ENCODE results near the gene KCND2.

Gene KCND2

DNA sequence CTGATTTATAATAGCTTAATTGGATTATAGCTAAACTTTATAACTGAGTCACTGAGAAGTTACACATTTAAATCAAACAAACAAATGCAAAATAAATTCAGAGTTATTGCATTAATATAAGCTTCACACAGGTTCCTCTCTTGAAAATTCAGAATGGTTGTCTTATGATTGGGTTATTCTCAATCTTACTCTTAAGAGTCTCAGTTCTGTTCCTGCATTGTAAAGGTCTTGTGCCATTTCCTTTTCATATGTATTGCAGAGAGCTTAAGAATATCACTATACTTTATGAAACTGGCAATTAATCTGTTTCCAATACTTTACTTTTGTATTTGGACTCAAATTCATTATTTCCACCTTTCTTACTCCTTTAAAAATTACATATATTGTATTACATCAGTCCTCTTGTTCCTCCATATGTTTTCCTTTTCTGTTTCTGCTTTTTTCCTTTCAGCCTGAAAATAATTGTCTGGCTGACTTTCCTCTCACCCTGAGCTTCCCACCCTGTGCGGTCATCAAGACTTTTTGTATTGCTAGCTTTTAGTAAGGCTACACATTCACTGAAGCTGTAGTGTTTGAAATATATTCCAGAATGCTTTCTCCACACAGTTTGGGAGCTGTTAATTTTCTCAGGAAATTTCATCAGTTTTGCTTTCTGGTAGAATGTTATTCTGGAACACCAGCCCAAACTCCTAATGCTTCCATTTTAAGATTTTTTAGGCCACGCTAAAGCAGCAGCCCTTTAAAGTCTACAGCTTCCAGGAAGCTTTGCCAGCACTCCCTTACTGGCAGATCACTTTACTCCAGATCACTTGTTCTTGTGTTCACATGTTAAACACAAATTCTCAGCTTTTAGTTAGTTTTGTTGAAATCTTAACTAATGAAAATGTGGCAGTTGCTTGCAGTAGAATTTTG, 139.4 kb downstream of the KCND2 start:
- no peak for DNase-seq

- DNase-seq = no peak
Observed at GRCh38 chr7:120413164-120413563, 140.2 kb downstream of the KCND2 start.

DNA sequence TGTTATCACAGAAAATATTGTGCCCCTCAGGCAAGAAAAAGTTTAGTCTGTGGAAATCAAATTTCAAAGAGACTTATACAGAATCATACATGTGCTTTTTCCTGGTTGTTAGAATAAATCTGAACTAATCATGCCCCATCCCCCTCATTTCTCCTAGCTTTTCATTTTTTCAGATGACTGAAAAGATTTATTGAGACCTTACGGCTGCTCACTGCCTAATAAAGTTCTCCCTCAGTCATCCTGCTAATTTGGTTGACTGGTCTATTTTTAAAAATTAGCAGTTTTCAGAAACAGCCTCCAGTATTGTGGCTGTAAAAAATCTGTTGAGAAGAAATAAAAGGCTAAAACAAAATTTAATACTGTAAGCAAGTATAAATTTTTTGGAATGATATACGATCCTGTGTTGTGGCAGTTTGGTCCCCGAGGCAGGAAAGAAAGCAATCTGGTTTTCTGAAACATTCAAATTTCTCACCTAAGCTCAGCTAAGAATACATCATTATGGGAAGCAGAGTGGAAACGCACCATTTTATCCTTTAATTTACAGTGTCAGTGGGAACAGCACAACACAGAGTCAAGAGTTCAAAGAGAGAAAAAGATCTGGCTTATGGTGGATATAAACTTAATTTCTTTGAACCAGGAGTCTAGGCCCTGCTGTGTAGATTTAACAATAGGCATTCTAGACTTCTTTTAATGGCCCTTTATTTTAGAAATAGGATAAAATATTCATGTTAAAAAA, 144.4 kb downstream of the KCND2 start:
- no peak for DNase-seq

- no peak for DNase-seq
Observed at GRCh38 chr7:120421151-120421651, 148.2 kb downstream of the KCND2 start.

DNA sequence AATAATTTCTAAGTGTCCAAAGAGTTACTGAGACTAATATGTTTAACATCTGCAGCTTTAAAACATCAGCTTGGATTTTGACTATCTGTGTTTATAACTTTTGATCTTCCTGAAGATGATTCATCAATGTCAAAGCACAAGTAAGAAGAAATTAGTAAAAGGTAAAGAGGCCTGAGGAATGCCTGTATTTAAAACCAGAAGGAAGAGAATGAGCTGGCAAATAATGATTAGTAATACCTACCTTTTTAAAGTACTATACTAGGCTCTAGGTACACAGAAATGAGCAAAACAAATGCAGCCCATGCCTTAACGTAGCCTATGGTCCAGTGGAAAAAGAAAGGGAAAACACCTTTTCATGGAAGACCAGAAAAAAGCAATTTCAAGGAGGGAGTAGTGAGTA, 158.0 kb downstream of the KCND2 start:
- DNase-seq = no peak

DNA sequence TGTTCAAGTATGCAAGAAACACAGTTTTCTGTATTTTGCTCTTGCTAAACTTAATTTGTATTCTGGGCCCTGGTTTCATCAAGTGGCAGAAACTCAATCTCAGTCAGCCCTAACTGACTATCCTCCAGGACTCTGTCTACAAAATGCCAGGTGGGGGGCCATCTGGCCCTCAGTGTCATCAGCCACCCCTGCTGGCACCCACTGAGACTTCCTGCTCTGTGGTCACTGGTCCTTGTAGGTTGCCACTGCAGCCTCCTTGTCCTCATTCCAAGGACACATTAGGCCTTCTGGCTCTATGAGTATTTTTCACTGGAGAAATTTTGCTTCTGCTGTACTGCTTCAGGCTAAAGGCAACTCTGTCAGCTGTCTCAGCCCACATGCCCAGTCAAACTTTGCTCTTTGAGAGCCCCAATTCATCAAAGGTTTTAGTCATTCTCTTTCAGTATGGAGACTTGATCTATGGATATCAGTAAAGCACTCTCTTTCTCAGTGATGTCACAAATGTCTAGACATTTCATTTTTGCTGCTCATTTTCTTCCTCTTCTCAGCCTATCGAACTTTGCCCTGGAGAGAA, 163.6 kb downstream of the KCND2 start:
- no peak for DNase-seq

DNA sequence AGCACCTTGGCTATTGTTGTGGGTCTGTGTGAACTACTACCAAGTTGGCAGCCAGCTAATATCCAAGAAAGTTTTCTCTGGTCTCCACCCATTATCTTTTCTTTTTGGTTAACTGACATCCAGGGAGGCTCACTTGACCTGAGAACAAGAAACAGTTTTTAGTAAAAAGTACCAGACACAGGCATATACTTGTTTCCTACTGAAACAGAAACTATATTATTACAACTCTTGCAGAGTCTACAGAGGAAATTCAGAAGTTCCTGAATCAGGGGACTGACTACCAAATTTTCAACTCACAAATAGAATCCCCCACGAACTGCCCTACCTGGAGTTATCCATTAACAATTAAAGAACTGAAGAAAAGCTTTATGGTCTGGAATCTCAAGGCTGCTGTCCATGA, 168.9 kb downstream of the KCND2 start:
- no peak for DNase-seq

- no peak for DNase-seq
Observed at GRCh38 chr7:120442838-120443237, 169.9 kb downstream of the KCND2 start.

GRCh38 chr7:120444650-120445049, 171.7 kb downstream of the KCND2 start:
- DNase-seq = no peak

DNA sequence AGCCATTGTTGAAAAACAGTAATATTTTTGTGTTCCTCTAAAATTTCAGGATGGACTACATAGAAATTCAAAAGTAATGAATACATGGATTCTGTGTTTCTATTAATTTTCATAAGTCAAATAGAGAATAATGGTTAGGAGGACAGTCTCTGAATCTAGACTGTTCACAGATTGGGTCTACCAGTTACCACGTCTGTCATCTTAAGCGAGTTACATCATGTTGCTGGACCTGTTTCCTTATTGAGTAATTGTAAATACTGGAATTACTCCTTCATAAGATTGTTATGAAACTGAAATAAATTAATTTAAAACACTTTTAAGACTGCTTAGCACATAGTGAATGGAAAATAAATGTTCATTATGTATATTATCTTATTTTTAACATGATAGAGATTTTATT, 172.3 kb downstream of the KCND2 start:
- DNase-seq = no peak

DNA sequence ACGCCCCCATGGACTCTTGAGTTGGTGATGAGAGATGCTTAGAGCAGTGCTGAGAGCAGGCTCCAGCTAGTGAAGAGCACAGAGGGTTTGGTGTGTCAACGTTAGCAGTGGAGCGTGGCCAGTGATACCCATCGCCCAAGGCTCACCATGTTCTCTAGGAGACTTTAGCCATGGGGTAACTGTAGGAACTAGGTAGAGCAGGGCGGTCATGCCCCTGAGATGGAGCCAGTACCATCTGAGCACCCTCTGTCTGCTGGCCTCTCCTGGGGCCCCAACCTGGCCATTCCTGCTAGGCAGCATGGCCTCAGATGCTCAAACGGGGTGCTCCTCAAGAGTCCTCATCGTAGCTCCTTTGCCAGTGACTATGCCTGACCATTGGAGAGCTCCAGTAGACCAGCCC, 179.7 kb downstream of the KCND2 start:
- DNase-seq = no peak

- DNase-seq = no peak
Observed at GRCh38 chr7:120456699-120457098, 183.7 kb downstream of the KCND2 start.

- no peak for DNase-seq
Observed at GRCh38 chr7:120460949-120461348, 188.0 kb downstream of the KCND2 start.

GRCh38 chr7:120462991-120463390, 190.0 kb downstream of the KCND2 start:
- DNase-seq = no peak

DNA sequence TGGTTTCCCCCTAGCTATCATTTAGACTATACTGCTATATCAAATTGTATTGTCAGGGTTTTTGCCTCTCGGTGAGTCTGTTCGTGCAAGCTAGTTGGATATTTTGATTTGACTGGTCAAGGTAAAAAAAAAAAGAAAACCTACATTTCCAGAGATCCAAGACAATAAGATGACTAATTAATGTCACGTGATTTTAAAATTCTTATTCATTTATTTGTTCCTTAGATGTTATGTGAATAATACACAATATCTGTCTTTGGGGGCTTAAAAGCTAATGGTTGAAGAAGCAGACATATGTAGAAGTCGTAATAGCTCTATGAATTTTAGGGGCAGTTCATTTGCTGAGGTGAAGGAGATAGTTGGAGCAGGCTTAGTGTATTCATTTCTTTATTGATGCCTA, 191.1 kb downstream of the KCND2 start:
- DNase-seq = no peak

GRCh38 chr7:120467676-120468075, 194.7 kb downstream of the KCND2 start:
- no peak for DNase-seq

- no peak for DNase-seq
Observed at GRCh38 chr7:120468611-120469010, 195.6 kb downstream of the KCND2 start.

DNA sequence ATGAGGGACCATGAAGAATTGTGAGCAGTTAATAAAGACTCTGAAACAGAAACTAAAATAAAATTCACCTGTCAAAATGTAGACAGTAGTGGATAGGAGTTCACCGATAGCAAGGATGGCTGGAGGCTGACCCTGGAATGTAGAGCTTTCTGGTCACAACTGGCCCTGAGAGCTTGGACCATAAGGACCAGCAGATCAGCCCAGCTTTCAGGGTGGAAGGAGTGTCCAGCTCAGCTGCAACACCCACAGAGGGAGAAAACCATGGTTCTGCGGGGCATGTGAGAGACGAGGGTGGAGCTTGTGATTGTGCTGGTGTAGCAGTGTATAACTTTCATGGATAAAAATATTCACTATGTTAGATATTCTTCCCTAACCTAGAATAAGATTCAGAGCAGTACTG, 199.9 kb downstream of the KCND2 start:
- DNase-seq = no peak

GRCh38 chr7:120473352-120473751, 200.4 kb downstream of the KCND2 start:
- DNase-seq = no peak

GRCh38 chr7:120475994-120476393, 203.0 kb downstream of the KCND2 start:
- no peak for DNase-seq

- no peak for DNase-seq
Observed at GRCh38 chr7:120480472-120480871, 207.5 kb downstream of the KCND2 start.

- DNase-seq = no peak
Observed at GRCh38 chr7:120480930-120481329, 208.0 kb downstream of the KCND2 start.

DNA sequence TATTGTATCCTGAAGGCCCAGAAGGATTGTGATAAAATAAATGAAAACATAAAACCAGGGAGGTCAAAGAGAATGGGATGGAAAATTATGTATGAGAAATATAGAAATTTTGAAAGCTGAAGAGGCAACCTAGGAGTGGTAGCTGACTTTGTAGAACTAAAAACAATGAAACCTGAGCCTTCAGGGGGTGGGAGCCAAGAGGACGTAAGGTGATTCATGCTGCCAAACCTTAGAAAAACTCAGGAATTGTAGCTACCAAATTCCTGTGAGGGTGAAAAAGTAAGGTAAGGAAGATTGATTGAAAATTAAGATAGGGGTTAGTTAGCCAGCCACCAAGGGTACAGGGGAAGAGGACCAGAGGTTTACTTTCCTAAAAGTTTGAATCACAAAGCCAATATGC, 213.2 kb downstream of the KCND2 start:
- no peak for DNase-seq

DNA sequence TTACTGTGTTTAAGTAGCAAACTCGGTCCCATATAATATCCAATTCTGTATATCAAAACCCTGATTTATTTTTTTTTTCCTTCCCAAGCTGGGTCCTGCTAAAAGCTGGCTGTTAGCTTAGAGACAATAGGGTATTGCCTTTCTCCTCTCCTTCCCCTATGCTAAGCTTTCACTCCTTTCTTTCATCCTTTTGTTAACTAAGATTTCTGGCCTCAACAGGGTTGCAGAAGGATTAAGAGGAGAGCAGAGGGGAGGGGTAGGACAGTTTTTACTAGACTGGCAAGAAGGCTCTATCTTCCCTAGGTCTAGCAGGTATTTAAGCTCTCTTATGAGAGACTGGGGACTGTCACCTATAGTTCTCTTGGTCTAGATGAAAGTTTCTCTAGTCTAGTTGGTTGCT, 229.2 kb downstream of the KCND2 start:
- DNase-seq = no peak
